Measurements from ENCODE around the gene TBC1D7. TPM values are rescaled to one million over a fixed set of nuclear protein-coding genes. Genes with fewer than 3 reads are reported as not detected.

TBC1D7 gene
- total RNA-seq, 1 donor from 2014 or later, result 15.3 TPM

DNA sequence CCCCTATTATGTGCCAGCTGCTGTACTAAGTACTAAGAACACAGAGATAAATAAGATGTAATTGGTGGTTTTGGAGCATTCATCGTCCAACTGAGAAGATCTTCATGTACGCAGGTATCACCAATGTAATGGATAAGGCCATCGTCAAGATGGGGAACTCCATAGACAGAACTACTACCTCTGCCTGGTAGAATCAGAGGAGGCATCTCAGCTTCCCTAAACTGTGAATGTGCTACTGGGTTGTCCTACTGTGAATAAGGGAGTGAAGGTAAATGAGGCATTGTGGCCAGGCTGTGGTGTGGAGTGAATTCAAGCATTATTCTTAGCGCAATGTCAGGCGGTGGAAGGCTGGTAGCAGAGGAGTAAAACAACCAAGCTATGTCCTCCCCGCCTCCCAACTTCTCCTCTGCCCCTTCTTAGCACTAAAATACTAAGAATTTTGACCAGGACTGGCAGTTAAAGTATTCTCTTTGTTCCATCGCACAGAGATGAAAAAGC, 68.2 kb downstream of the TBC1D7 start:
- no peaks in the 10 kb centered on the region for H3K36me3 Mint-ChIP-seq (ENCODE audit: unreplicated experiment)
- TF ChIP-seq, protein P1, sequence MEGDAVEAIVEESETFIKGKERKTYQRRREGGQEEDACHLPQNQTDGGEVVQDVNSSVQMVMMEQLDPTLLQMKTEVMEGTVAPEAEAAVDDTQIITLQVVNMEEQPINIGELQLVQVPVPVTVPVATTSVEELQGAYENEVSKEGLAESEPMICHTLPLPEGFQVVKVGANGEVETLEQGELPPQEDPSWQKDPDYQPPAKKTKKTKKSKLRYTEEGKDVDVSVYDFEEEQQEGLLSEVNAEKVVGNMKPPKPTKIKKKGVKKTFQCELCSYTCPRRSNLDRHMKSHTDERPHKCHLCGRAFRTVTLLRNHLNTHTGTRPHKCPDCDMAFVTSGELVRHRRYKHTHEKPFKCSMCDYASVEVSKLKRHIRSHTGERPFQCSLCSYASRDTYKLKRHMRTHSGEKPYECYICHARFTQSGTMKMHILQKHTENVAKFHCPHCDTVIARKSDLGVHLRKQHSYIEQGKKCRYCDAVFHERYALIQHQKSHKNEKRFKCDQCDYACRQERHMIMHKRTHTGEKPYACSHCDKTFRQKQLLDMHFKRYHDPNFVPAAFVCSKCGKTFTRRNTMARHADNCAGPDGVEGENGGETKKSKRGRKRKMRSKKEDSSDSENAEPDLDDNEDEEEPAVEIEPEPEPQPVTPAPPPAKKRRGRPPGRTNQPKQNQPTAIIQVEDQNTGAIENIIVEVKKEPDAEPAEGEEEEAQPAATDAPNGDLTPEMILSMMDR (IDR thresholded peaks at IDR 0.05), result no peak
- no peak overlapping the region for H3K27ac Mint-ChIP-seq (ENCODE audit: unreplicated experiment)
- DNase-seq (ENCODE audit: extremely low spot score, unreplicated experiment), result no peak
- no peaks in the 10 kb centered on the region for H3K4me1 Mint-ChIP-seq (ENCODE audit: unreplicated experiment)
- no peaks in the 10 kb centered on the region for H3K27me3 Mint-ChIP-seq (ENCODE audit: unreplicated experiment)
- H3K9me3 Mint-ChIP-seq (ENCODE audit: unreplicated experiment), result no peaks in the 10 kb centered on the region
- no peak overlapping the region for H3K4me3 Mint-ChIP-seq (ENCODE audit: unreplicated experiment)

DNA sequence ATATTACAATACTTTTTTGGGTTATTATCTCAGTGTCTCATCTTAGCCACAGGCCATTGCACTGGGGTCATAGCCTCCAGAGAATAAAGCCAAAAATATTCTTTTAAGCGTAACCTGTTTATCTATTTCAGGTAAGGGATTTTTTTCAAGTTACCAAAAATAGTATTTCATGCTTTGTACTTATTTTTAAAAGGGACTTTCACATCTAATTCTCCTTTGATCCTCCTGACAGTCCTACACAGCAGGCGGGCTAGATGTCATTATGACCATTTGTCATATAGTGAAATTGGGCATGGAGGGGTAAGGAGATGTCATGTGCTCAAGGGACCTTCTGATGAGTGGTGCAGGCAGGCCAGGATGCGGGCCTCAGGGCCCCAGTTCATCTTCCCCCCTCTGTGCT, 68.9 kb downstream of the TBC1D7 start:
- Mint-ChIP-seq H3K9me3 (ENCODE audit: unreplicated experiment) (no peaks in the 10 kb centered on the region), H3K36me3 (ENCODE audit: unreplicated experiment) (no peaks in the 10 kb centered on the region), H3K4me1 (ENCODE audit: unreplicated experiment) (no peaks in the 10 kb centered on the region), H3K4me3 (ENCODE audit: unreplicated experiment) (no peak overlapping the region), H3K27ac (ENCODE audit: unreplicated experiment) (no peak overlapping the region), H3K27me3 (ENCODE audit: unreplicated experiment) (no peaks in the 10 kb centered on the region)
- no peak for DNase-seq (ENCODE audit: extremely low spot score, unreplicated experiment)
- TF ChIP-seq, protein P1 (IDR thresholded peaks at IDR 0.05), result no peak

DNA sequence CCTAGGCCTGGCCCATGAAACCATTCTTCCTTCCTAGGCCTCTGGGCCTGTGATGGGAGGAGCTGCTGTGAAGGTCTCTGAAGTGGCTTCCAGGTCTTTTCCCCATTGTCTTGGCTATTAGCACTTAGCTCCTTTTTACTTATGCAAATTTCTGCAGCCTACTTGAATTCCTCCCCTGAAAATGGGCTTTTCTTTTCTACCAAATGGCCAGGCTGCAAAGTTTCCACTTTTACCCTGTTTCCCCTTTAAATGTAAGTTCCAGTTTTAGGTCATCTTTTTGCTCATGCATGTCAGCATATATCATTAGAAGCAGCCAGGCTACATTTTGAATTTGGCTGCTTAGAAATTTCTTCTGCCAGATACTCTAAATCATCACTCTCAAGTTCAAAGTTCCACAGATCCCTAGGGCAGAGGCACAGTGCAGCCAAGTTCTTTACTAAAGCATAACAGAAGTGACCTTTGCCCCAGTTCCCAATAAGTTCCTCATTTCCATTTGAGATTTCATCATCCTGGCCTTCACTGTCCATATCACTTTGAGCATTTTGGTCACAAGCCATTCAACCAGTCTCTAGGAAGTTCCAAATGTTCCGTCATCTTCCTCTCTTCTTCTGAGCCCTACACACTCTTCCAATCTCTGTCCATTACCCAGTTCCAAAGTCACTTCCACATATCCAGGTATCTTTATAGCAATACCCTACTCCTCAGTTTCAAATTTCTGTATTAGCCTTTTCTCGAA, 71.9 kb downstream of the TBC1D7 start:
- TF ChIP-seq, protein P1 (IDR thresholded peaks at IDR 0.05), result no peak
- DNase-seq (ENCODE audit: extremely low spot score, unreplicated experiment), result no peak
- Mint-ChIP-seq H3K36me3 (ENCODE audit: unreplicated experiment) (no peaks in the 10 kb centered on the region), H3K27ac (ENCODE audit: unreplicated experiment) (no peak overlapping the region), H3K4me3 (ENCODE audit: unreplicated experiment) (no peak overlapping the region), H3K27me3 (ENCODE audit: unreplicated experiment) (no peaks in the 10 kb centered on the region), H3K9me3 (ENCODE audit: unreplicated experiment) (no peaks in the 10 kb centered on the region), H3K4me1 (ENCODE audit: unreplicated experiment) (no peaks in the 10 kb centered on the region)

Other genes with a start within 250 kb of the TBC1D7 start
- 0.65 and 0.89 TPM in 2 replicates for gene GFOD1, start 159.1 kb upstream of the TBC1D7 start, total RNA-seq
- gene SIRT5, start 246.1 kb upstream of the TBC1D7 start, total RNA-seq, result 9.1 and 9.9 TPM in 2 replicates

Data from osteocyte (in vitro differentiated cells).